HepG2 (cell line): ENCODE measurements around the gene GAD1. TPM values are rescaled to one million over a fixed set of nuclear protein-coding genes. Genes with fewer than 3 reads are reported as not detected.
A peak's percentile ranks its signal among the peaks of the same experiment; 100 is the strongest.

Source experiments
- ATAC-seq: fragments of 200-7000 bp; cut with Tn5 transposase; 3 replicates; pipeline ENCODE4 v1.9.1; 2020; ENCODE audit warnings: mild to moderate bottlenecking, moderate library complexity
- BruUV-seq: library from RNA; stranded (reverse); fragments of 400-500 nt; replicated peaks from 2 replicates; lab custom pipeline; 2021; lab: Mats Ljungman, UMichigan
- CTCF ChIA-PET: fragments of 300-600 bp; formaldehyde crosslinking; extraction: SDS; loops from one replicate; lab custom pipeline; 2021; ENCODE audit warnings: low total read pairs, inconsistent platforms, low intra/inter-chr PET ratio; lab: Yijun Ruan, JAX
- POLR2A ChIA-PET: fragments of 350-600 bp; sonication (Branson Sonifier 250); formaldehyde crosslinking; loops from one replicate; lab custom pipeline; 2020; ENCODE audit warnings: antibody characterized with exemption, inconsistent platforms; lab: Yijun Ruan, JAX
- DNase-seq: peaks from one replicate; pipeline ENCODE4 v3.0.0-alpha.2; 2015; ENCODE audit warnings: low spot score
- FAIRE-seq: peaks from 3 replicates; lab custom pipeline; 2011; peaks lifted over from hg19 to GRCh38; lab: Jason Lieb, UNC
- H2AFZ ChIP-seq: one replicate; pipeline ENCODE4 v1.6.1; 2011; ENCODE audit warnings: low read length, inconsistent platforms
- H3K27ac ChIP-seq: fragments of 300-600 bp; 3 replicates; pipeline ENCODE4 v1.8.0; 2011; ENCODE audit warnings: mixed run types, mild to moderate bottlenecking, mixed read lengths, low read length, inconsistent platforms; ENCODE audit not compliant: insufficient read depth; ENCODE audit errors: extremely low read length
- H3K27me3 ChIP-seq, 2 experiments: fragments of 200-600 bp in 1 of 2; 2 replicates in 1 of 2; 3 replicates in 1 of 2; pipeline versions ENCODE4 v1.6.0 to v1.8.0; 2011; ENCODE audit warnings: low read length in 2 of 2, mild to moderate bottlenecking in 2 of 2, moderate library complexity in 2 of 2, inconsistent platforms in 1 of 2; ENCODE audit not compliant: insufficient read depth in 2 of 2, control insufficient read depth in 1 of 2
- H3K36me3 ChIP-seq, 2 experiments: fragments of 200-600 bp in 1 of 2; replicated peaks in 1 of 2; 2 replicates in 1 of 2; 3 replicates in 1 of 2; pipeline versions ENCODE4 v1.5.1 to v1.8.0; 2011; ENCODE audit warnings: low read length in 2 of 2, inconsistent platforms in 1 of 2; ENCODE audit not compliant: insufficient read depth in 2 of 2, control insufficient read depth in 1 of 2
- H3K4me1 ChIP-seq: 2 replicates; pipeline ENCODE4 v1.5.1; 2012; ENCODE audit warnings: low read length, inconsistent platforms; ENCODE audit not compliant: insufficient read depth
- H3K4me2 ChIP-seq: 2 replicates; pipeline ENCODE4 v1.6.0; 2011; ENCODE audit warnings: low read depth, low read length, inconsistent platforms
- H3K4me3 ChIP-seq, 3 experiments: fragments of 200-600 bp in 1 of 3; sonication (generic), shearing (Covaris generic) in 1 of 3; replicated peaks in 1 of 3; 2 replicates each; pipeline ENCODE4 v1.5.1; 2011 to 2016; ENCODE audit warnings: low read length in 3 of 3, inconsistent platforms in 2 of 3, low read depth in 2 of 3, mild to moderate bottlenecking in 2 of 3, control low read depth in 1 of 3, mixed read lengths in 1 of 3; ENCODE audit not compliant: insufficient read depth in 1 of 3
- H3K79me2 ChIP-seq: one replicate; pipeline ENCODE4 v1.6.1; 2011; ENCODE audit warnings: low read length, inconsistent platforms; ENCODE audit not compliant: insufficient read depth
- H3K9ac ChIP-seq: 2 replicates; pipeline ENCODE4 v1.6.0; 2011; ENCODE audit warnings: mild to moderate bottlenecking, low read depth, low read length, inconsistent platforms; ENCODE audit not compliant: insufficient read depth
- H3K9me3 ChIP-seq: 2 replicates; pipeline ENCODE4 v1.5.1; 2012; ENCODE audit warnings: mild to moderate bottlenecking, low read length
- H4K20me1 ChIP-seq: 2 replicates; pipeline ENCODE4 v1.6.0; 2011; ENCODE audit warnings: inconsistent platforms, mild to moderate bottlenecking, low read length, moderate library complexity; ENCODE audit not compliant: insufficient read depth
- BORCS8-MEF2B ChIP-seq: sonication (generic); formaldehyde crosslinking; IDR thresholded peaks from 2 replicates; pipeline ENCODE4 v1.8.0; 2022; ENCODE audit warnings: mild to moderate bottlenecking, missing genetic modification reagents
- HNRNPK ChIP-seq: fragments of 200-400 bp; formaldehyde crosslinking; IDR thresholded peaks from 2 replicates; pipeline ENCODE4 v1.6.1; 2018; ENCODE audit warnings: low read length, low read depth, moderate library complexity, mild to moderate bottlenecking; ENCODE audit not compliant: poor library complexity, severe bottlenecking
- PCBP1 ChIP-seq: fragments of 200-400 bp; formaldehyde crosslinking; IDR thresholded peaks from 2 replicates; pipeline ENCODE4 v1.6.1; 2017; ENCODE audit warnings: mild to moderate bottlenecking, low read depth, low read length, borderline replicate concordance
- PCBP2 ChIP-seq: fragments of 200-400 bp; formaldehyde crosslinking; optimal IDR thresholded peaks from 2 replicates; pipeline ENCODE3; 2018; ENCODE audit warnings: low read length, low read depth; ENCODE audit not compliant: poor library complexity, severe bottlenecking
- RFX3 ChIP-seq: IDR thresholded peaks from 2 replicates; pipeline ENCODE4 v1.6.1; 2016; ENCODE audit warnings: missing biosample characterization, missing genetic modification reagents
- ZNF251 ChIP-seq: sonication (generic); formaldehyde crosslinking; IDR thresholded peaks from 2 replicates; pipeline ENCODE4 v1.9.0; 2021; ENCODE audit warnings: mild to moderate bottlenecking, missing genetic modification reagents
- ZNF674 ChIP-seq: sonication (generic); formaldehyde crosslinking; IDR thresholded peaks from 2 replicates; pipeline ENCODE4 v1.5.0; 2020; ENCODE audit warnings: low read depth, mild to moderate bottlenecking, missing genetic modification reagents
- ZSCAN29 ChIP-seq: sonication (generic); formaldehyde crosslinking; conservative IDR thresholded peaks from 2 replicates; pipeline ENCODE4 v1.4.0; 2020; ENCODE audit warnings: mild to moderate bottlenecking, missing genetic modification reagents
- WGBS: methylation state at CpG from one replicate; pipeline ENCODE4 v1.1.6; 2017; ENCODE audit warnings: low lambda C conversion rate; 5-methylcytosine and 5-hydroxymethylcytosine counted together
- in situ Hi-C: cut with HindIII; loops from 2 replicates; pipeline ENCODE4 v1.10.0; 2017; ENCODE audit warnings: low pct_unique_long_range_greater_than_20kb; ENCODE audit not compliant: extremely low pct_ligation_motif_present
- intact Hi-C: fragments of 100-400 bp; cut with micrococcal nuclease; formaldehyde crosslinking; loops from one replicate; pipeline ENCODE4 v1.10.0; 2022; ENCODE audit not compliant: unreplicated experiment
- polyA plus RNA-seq, 8 experiments: library from polyadenylated mRNA; depleted of rRNA in 3 of 8; stranded (reverse) in 7 of 8; unstranded in 1 of 8; fragments of >200 nt; fragmentation: Illumina TruSeq in 4 of 8; extraction: Trizol in 4 of 8; gene quantifications; 2 replicates each; pipeline versions ENCODE4 v1.2.1 to v1.2.3, GENCODE V29; 2011 to 2016; ENCODE audit warnings: low read depth in 4 of 8, missing spikeins in 1 of 8, mixed read lengths in 1 of 8; ENCODE audit not compliant: insufficient read depth in 1 of 8
- total RNA-seq, 5 experiments: library from RNA; depleted of rRNA; stranded (reverse); fragments of >200 nt; fragmentation: Illumina TruSeq; extraction: Trizol; gene quantifications; 2 replicates each; pipeline ENCODE4 v1.2.3, GENCODE V29; 2016; ENCODE audit warnings: low read depth in 1 of 5
- TF ChIP-seq, protein P1 (sequence below): sonication (generic); formaldehyde crosslinking; IDR thresholded peaks from 2 replicates; pipeline ENCODE4 v1.4.0; 2020; ENCODE audit warnings: missing genetic modification reagents
- TF ChIP-seq, protein P2 (sequence below): sonication (generic); formaldehyde crosslinking; IDR thresholded peaks from 2 replicates; pipeline ENCODE4 v1.5.1; 2020; ENCODE audit warnings: mild to moderate bottlenecking, missing genetic modification reagents, moderate library complexity

The GAD1 gene
- total and polyA plus RNA-seq, 2 of the 13 experiments (the other 11 are each of a cell fraction or from before 2014, with no cell fraction given) = 0.09 to 0.13 TPM

DNA sequence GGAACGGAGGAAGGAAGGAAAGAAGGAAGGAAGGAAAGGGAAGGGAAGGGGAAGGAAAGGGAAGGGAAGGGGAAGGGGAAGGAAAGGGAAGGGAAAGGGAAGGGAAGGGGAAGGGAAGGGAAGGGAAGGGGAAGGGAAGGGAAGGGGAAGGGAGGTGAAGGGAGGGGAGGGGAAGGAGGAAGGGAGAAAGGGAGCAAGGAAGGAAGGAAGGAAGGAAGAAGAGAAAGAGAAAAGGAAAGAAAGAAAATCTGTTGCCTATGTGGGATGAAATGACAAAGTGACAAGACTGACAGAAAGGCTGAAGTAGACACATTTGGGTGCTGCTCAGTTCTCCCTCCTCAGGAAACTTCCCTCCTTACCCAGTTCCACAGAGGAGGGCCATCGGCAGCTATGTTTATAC is 66.1 kb downstream of the GAD1 start:
- POLR2A ChIA-PET = no interaction called here
- 5% methylated on average over 2 of the region's 2 CpGs for WGBS
- Histone ChIP-seq H2AFZ (no peak overlapping the region), H3K27me3 (no peaks in the 10 kb centered on the region; a peak in 4 of 5 replicates), H3K9ac (no peak overlapping the region), H3K4me3 (no peak overlapping the region), H3K27ac (no peak overlapping the region), H3K4me2 (no peak overlapping the region), H4K20me1 (no peaks in the 10 kb centered on the region), H3K79me2 (no peaks in the 10 kb centered on the region), H3K4me1 (no peaks in the 10 kb centered on the region), H3K9me3 (no peaks in the 10 kb centered on the region), H3K36me3 (no peaks in the 10 kb centered on the region)
- in situ Hi-C loops = no loop called here
- ATAC-seq (no peak), DNase-seq (no peak), FAIRE-seq (no peak)
- CTCF ChIA-PET = no interaction called here
- TF ChIP-seq, protein P1, sequence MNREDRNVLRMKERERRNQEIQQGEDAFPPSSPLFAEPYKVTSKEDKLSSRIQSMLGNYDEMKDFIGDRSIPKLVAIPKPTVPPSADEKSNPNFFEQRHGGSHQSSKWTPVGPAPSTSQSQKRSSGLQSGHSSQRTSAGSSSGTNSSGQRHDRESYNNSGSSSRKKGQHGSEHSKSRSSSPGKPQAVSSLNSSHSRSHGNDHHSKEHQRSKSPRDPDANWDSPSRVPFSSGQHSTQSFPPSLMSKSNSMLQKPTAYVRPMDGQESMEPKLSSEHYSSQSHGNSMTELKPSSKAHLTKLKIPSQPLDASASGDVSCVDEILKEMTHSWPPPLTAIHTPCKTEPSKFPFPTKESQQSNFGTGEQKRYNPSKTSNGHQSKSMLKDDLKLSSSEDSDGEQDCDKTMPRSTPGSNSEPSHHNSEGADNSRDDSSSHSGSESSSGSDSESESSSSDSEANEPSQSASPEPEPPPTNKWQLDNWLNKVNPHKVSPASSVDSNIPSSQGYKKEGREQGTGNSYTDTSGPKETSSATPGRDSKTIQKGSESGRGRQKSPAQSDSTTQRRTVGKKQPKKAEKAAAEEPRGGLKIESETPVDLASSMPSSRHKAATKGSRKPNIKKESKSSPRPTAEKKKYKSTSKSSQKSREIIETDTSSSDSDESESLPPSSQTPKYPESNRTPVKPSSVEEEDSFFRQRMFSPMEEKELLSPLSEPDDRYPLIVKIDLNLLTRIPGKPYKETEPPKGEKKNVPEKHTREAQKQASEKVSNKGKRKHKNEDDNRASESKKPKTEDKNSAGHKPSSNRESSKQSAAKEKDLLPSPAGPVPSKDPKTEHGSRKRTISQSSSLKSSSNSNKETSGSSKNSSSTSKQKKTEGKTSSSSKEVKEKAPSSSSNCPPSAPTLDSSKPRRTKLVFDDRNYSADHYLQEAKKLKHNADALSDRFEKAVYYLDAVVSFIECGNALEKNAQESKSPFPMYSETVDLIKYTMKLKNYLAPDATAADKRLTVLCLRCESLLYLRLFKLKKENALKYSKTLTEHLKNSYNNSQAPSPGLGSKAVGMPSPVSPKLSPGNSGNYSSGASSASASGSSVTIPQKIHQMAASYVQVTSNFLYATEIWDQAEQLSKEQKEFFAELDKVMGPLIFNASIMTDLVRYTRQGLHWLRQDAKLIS = no peak
- TF ChIP-seq ZNF674 (no peak), PCBP1 (peak; percentile 93), HNRNPK (peak; percentile 99), BORCS8-MEF2B (CRISPR knock-in tag) (no peak), RFX3 (CRISPR knock-in tag) (no peak), ZSCAN29 (no peak), PCBP2 (peak; percentile 91), ZNF251 (CRISPR knock-in tag) (no peak)
- TF ChIP-seq, protein P2, sequence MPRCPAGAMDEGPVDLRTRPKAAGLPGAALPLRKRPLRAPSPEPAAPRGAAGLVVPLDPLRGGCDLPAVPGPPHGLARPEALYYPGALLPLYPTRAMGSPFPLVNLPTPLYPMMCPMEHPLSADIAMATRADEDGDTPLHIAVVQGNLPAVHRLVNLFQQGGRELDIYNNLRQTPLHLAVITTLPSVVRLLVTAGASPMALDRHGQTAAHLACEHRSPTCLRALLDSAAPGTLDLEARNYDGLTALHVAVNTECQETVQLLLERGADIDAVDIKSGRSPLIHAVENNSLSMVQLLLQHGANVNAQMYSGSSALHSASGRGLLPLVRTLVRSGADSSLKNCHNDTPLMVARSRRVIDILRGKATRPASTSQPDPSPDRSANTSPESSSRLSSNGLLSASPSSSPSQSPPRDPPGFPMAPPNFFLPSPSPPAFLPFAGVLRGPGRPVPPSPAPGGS (CRISPR knock-in tag) = no peak
- no TSS peak for BruUV-seq
- intact Hi-C loops = no loop called here
